Neural cell (in vitro differentiated cells): ENCODE results near the gene TRMT2A. TPM values are rescaled to one million over a fixed set of nuclear protein-coding genes. Genes with fewer than 3 reads are reported as not detected.

ENCODE experiments used
- H2AFZ ChIP-seq: fragments of 200-600, 300-800 bp; sonication (generic), shearing (Covaris generic); 2 replicates; pipeline ENCODE4 v1.6.0; 2014; ENCODE audit warnings: low read depth, mild to moderate bottlenecking, antibody characterized with exemption, low read length, moderate library complexity
- H3F3A ChIP-seq: fragments of 200-600 bp; shearing (Covaris generic); 2 replicates; pipeline ENCODE4 v1.6.1; 2016; ENCODE audit warnings: mild to moderate bottlenecking, moderate library complexity, mixed read lengths, antibody characterized with exemption, low read length; ENCODE audit not compliant: insufficient read depth, poor library complexity, severe bottlenecking
- H3K27ac ChIP-seq: fragments of 200-600, 300-800 bp; sonication (generic), shearing (Covaris generic); 2 replicates; pipeline ENCODE4 v1.5.1; 2014; ENCODE audit warnings: mild to moderate bottlenecking, low read length, moderate library complexity
- H3K27me3 ChIP-seq: fragments of 300-800, 200-600 bp; sonication (generic), shearing (Covaris generic); 2 replicates; pipeline ENCODE4 v1.6.0; 2014; ENCODE audit warnings: mild to moderate bottlenecking, low read depth, low read length, moderate library complexity; ENCODE audit not compliant: insufficient read depth
- H3K36me3 ChIP-seq: fragments of 300-800, 200-600 bp; sonication (generic), shearing (Covaris generic); 2 replicates; pipeline ENCODE4 v1.5.1; 2014; ENCODE audit warnings: mild to moderate bottlenecking, antibody characterized with exemption, low read length, moderate library complexity; ENCODE audit not compliant: insufficient read depth
- H3K4me2 ChIP-seq: fragments of 300-800, 200-600 bp; sonication (generic), shearing (Covaris generic); 2 replicates; pipeline ENCODE4 v1.6.0; 2014; ENCODE audit warnings: mild to moderate bottlenecking, low read length
- H3K4me3 ChIP-seq: fragments of 300-800, 200-600 bp; sonication (generic), shearing (Covaris generic); 2 replicates; pipeline ENCODE4 v1.5.1; 2014; ENCODE audit warnings: mild to moderate bottlenecking, low read length, moderate library complexity
- H3K79me2 ChIP-seq: fragments of 200-600 bp; shearing (Covaris generic); replicated peaks from 2 replicates; pipeline ENCODE4 v1.6.0; 2014; ENCODE audit warnings: mild to moderate bottlenecking, low read length, moderate library complexity; ENCODE audit not compliant: insufficient read depth
- H3K9ac ChIP-seq: fragments of 300-800, 200-600 bp; sonication (generic), shearing (Covaris generic); 2 replicates; pipeline ENCODE4 v1.6.1; 2016; ENCODE audit warnings: mild to moderate bottlenecking, low read length, mixed read lengths
- H3K9me2 ChIP-seq: fragments of 200-600 bp; shearing (Covaris generic); 2 replicates; pipeline ENCODE4 v1.6.1; 2016; ENCODE audit warnings: mild to moderate bottlenecking, low read length, mixed read lengths; ENCODE audit not compliant: insufficient read depth
- H3K9me3 ChIP-seq: fragments of 200-600, 300-800 bp; sonication (generic), shearing (Covaris generic); 2 replicates; pipeline ENCODE4 v1.6.1; 2016; ENCODE audit warnings: mild to moderate bottlenecking, mixed run types, low read length, moderate library complexity, mixed read lengths
- H4K20me1 ChIP-seq: fragments of 200-600 bp; shearing (Covaris generic); 2 replicates; pipeline ENCODE4 v1.6.1; 2016; ENCODE audit warnings: mild to moderate bottlenecking, mixed run types; ENCODE audit not compliant: insufficient read depth
- EP300 ChIP-seq: fragments of 450-650 bp; conservative IDR thresholded peaks from 2 replicates; pipeline ENCODE4 v1.6.1; 2014; ENCODE audit warnings: antibody characterized with exemption, mild to moderate bottlenecking, moderate library complexity; ENCODE audit not compliant: poor library complexity, severe bottlenecking
- EZH2 ChIP-seq: fragments of 200-600, 300-800 bp; shearing (Covaris generic), sonication (generic); IDR thresholded peaks from 2 replicates; pipeline ENCODE4 v1.6.1; 2014; ENCODE audit warnings: antibody characterized with exemption, low read length, borderline replicate concordance, mild to moderate bottlenecking; ENCODE audit not compliant: insufficient read depth, poor library complexity, severe bottlenecking
- MXI1 ChIP-seq: fragments of 450-650 bp; conservative IDR thresholded peaks from 2 replicates; pipeline ENCODE4 v1.6.1; 2014; ENCODE audit warnings: antibody characterized with exemption, mild to moderate bottlenecking; ENCODE audit not compliant: poor library complexity, severe bottlenecking
- POLR2AphosphoS5 ChIP-seq: IDR thresholded peaks from 2 replicates; pipeline ENCODE4 v1.6.1; 2012
- RAD21 ChIP-seq: fragments of 450-650 bp; conservative IDR thresholded peaks from 2 replicates; pipeline ENCODE4 v1.6.1; 2014; ENCODE audit warnings: antibody characterized with exemption, mild to moderate bottlenecking, moderate library complexity
- SMC3 ChIP-seq: fragments of 450-650 bp; conservative IDR thresholded peaks from 2 replicates; pipeline ENCODE4 v1.6.1; 2014; ENCODE audit warnings: antibody characterized with exemption, mild to moderate bottlenecking, moderate library complexity; ENCODE audit not compliant: poor library complexity
- TAF1 ChIP-seq: IDR thresholded peaks from 2 replicates; pipeline ENCODE4 v1.6.1; 2012; ENCODE audit warnings: low read depth
- polyA plus RNA-seq: library from polyadenylated mRNA; depleted of rRNA; stranded (reverse); fragments of >200 nt; gene quantifications from 2 replicates; pipeline ENCODE4 v1.2.3, GENCODE V29; 2014
- TF ChIP-seq, protein P1 (sequence below): IDR thresholded peaks from 2 replicates; pipeline ENCODE4 v1.6.1; 2012; ENCODE audit warnings: borderline replicate concordance
- TF ChIP-seq, protein P2 (sequence below): fragments of 450-650 bp; IDR thresholded peaks from 2 replicates; pipeline ENCODE4 v1.5.1; 2014; ENCODE audit warnings: antibody characterized with exemption, mild to moderate bottlenecking, moderate library complexity; ENCODE audit not compliant: poor library complexity, severe bottlenecking

Gene TRMT2A
- polyA plus RNA-seq, 1 donor from 2014 or later, result 96.7 TPM

DNA sequence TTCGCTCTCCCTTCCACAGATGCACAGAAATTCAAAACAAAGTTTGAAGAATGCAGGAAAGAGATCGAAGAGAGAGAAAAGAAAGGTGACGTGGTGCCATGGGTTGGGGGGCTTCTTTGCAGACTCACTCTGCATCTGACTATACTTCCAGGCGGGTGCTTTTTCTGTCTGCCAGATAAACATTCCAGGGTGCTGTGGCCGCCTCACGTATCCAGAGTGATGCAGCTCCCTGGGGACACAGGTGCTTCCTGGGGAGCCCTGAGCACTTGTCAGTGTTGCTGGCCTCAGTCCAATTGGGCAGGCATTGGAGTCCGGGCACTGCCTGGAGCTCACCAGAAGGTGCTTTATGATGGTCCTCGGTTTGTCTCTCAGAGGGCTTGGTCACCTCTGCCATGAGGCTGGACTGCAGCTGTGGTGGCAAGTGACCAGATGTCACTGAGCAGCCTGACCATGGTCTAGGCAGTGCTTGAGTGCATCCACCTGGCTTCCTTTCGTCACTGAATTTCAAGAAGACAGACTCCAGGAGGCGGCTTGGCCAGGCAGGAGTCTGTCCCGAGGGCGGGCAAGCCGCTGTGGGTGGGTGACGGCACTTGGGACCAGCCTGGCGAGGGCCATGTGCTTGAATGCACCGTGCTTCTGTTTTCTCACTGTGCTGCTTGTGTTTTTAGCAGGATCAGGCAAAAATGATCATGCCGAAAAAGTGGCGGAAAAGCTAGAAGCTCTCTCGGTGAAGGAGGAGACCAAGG lies 9.4 kb upstream of the TRMT2A start:
- Histone ChIP-seq H3K9me2 (no peaks in the 10 kb centered on the region), H3F3A (no peaks in the 10 kb centered on the region), H4K20me1 (no peaks in the 10 kb centered on the region), H3K4me3 (no peak overlapping the region), H3K27me3 (no peaks in the 10 kb centered on the region), H3K36me3 (no peaks in the 10 kb centered on the region), H2AFZ (no peak overlapping the region), H3K79me2 (peaks cover 4% of the 10 kb centered on the region), H3K27ac (no peak overlapping the region), H3K4me2 (no peak overlapping the region), H3K9ac (no peak overlapping the region), H3K9me3 (no peaks in the 10 kb centered on the region)
- TF ChIP-seq RAD21 (no peak), EZH2 (no peak), EP300 (no peak), MXI1 (no peak), TAF1 (no peak), POLR2AphosphoS5 (no peak), SMC3 (no peak)
- TF ChIP-seq, protein P1, sequence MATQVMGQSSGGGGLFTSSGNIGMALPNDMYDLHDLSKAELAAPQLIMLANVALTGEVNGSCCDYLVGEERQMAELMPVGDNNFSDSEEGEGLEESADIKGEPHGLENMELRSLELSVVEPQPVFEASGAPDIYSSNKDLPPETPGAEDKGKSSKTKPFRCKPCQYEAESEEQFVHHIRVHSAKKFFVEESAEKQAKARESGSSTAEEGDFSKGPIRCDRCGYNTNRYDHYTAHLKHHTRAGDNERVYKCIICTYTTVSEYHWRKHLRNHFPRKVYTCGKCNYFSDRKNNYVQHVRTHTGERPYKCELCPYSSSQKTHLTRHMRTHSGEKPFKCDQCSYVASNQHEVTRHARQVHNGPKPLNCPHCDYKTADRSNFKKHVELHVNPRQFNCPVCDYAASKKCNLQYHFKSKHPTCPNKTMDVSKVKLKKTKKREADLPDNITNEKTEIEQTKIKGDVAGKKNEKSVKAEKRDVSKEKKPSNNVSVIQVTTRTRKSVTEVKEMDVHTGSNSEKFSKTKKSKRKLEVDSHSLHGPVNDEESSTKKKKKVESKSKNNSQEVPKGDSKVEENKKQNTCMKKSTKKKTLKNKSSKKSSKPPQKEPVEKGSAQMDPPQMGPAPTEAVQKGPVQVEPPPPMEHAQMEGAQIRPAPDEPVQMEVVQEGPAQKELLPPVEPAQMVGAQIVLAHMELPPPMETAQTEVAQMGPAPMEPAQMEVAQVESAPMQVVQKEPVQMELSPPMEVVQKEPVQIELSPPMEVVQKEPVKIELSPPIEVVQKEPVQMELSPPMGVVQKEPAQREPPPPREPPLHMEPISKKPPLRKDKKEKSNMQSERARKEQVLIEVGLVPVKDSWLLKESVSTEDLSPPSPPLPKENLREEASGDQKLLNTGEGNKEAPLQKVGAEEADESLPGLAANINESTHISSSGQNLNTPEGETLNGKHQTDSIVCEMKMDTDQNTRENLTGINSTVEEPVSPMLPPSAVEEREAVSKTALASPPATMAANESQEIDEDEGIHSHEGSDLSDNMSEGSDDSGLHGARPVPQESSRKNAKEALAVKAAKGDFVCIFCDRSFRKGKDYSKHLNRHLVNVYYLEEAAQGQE, result no peak
- TF ChIP-seq, protein P2, sequence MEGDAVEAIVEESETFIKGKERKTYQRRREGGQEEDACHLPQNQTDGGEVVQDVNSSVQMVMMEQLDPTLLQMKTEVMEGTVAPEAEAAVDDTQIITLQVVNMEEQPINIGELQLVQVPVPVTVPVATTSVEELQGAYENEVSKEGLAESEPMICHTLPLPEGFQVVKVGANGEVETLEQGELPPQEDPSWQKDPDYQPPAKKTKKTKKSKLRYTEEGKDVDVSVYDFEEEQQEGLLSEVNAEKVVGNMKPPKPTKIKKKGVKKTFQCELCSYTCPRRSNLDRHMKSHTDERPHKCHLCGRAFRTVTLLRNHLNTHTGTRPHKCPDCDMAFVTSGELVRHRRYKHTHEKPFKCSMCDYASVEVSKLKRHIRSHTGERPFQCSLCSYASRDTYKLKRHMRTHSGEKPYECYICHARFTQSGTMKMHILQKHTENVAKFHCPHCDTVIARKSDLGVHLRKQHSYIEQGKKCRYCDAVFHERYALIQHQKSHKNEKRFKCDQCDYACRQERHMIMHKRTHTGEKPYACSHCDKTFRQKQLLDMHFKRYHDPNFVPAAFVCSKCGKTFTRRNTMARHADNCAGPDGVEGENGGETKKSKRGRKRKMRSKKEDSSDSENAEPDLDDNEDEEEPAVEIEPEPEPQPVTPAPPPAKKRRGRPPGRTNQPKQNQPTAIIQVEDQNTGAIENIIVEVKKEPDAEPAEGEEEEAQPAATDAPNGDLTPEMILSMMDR, result no peak

DNA sequence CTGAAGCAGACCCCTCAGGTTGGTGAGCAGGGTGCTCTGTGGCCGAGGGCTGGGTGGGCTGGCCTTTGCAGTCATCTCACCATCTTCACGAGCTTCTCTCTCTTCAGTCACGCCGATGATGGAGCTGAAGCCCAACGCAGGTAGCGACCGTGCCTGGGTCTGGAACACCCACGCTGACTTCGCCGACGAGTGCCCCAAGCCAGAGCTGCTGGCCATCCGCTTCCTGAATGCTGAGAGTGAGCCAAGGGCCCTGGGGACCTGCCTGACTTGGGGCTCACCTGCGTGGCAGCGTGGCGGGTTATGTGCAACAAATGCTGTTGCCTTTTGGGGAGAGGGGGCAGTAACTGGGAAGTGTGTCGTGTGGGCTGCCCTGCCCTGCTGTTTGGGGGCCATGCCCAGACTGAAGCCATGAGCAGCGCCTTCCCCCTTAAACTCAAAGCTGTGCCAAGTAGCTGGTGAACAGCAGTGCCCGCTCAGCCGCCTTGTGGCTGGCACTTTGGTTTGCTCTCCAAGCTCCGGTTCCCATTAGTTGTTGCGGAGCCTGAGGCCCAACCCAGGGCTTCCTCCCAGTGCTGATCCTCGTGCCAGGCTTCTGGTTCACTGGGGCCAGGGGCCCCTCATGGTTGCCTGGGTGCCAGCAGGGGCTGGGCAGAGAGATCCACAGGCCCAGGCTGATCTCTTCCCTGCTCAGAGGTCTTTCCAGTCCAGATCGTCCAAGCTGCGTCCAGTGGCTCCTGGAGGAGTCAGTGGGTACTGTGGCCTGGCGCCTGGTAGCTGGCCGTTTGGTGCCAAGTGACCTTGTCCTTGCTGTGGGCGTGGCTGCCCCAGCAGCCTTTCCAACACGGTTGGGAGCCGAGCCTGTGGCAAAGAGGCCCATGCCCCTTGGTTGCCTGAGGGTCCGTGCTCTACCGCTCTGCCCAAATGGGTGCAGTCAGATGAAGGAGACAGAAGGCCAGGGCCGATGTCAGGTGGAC lies 8.5 kb upstream of the TRMT2A start:
- TF ChIP-seq, protein P2, result no peak
- no peak for TF ChIP-seq EP300
- no peak for TF ChIP-seq POLR2AphosphoS5
- no peak for TF ChIP-seq SMC3
- TF ChIP-seq MXI1, result no peak
- no peak for TF ChIP-seq RAD21
- TF ChIP-seq EZH2, result no peak
- H3K9me3 ChIP-seq, result no peaks in the 10 kb centered on the region
- no peak overlapping the region for H3K4me2 ChIP-seq
- no peaks in the 10 kb centered on the region for H3K27me3 ChIP-seq
- no peak overlapping the region for H2AFZ ChIP-seq
- no peak overlapping the region for H3K4me3 ChIP-seq
- H3K79me2 ChIP-seq, result peaks cover 4% of the 10 kb centered on the region
- no peaks in the 10 kb centered on the region for H3F3A ChIP-seq
- H3K9ac ChIP-seq, result no peak overlapping the region
- H4K20me1 ChIP-seq, result no peaks in the 10 kb centered on the region
- H3K27ac ChIP-seq, result no peak overlapping the region
- no peaks in the 10 kb centered on the region for H3K36me3 ChIP-seq
- H3K9me2 ChIP-seq, result no peaks in the 10 kb centered on the region
